Transverse colon (tissue), 4 donors: Measurements from ENCODE around the gene WFS1. TPM values are rescaled to one million over a fixed set of nuclear protein-coding genes. Genes with fewer than 3 reads are reported as not detected.

ENCODE experiments used
- DNase-seq: peaks from one replicate; pipeline ENCODE4 v3.0.0-alpha.2; 2019
- H3K27ac ChIP-seq, 4 donors: fragments of 200-600 bp; sonication (generic); 2 replicates each; pipeline ENCODE4 v1.5.1; 2016 to 2018; ENCODE audit warnings: inconsistent platforms in 4 of 4
- H3K27me3 ChIP-seq: fragments of 200-600 bp; sonication (generic); 2 replicates; pipeline ENCODE4 v1.5.1; 2017; ENCODE audit warnings: inconsistent platforms
- H3K36me3 ChIP-seq, 4 donors: fragments of 200-600 bp; sonication (generic); 2 replicates each; pipeline ENCODE4 v1.5.1; 2017 to 2019; ENCODE audit warnings: inconsistent platforms in 4 of 4
- H3K4me1 ChIP-seq, 4 donors: fragments of 200-600 bp; sonication (generic); 2 replicates each; pipeline ENCODE4 v1.5.1; 2017 to 2020; ENCODE audit warnings: inconsistent platforms in 4 of 4
- H3K4me3 ChIP-seq, 4 donors: fragments of 200-600 bp; sonication (generic); 1 replicate in 1 of 4; 2 replicates in 3 of 4; pipeline versions ENCODE4 v1.5.1 to v1.6.1; 2017 to 2019; ENCODE audit warnings: inconsistent platforms in 4 of 4
- H3K9me3 ChIP-seq, 2 donors: fragments of 200-600 bp; sonication (generic); 2 replicates each; pipeline ENCODE4 v1.5.1; 2017 to 2019; ENCODE audit warnings: inconsistent platforms in 2 of 2
- CTCF ChIP-seq, 5 experiments: fragments of 200-600 bp in 3 of 5; fragments of 450-650 bp in 2 of 5; sonication (generic) in 3 of 5; IDR thresholded peaks; 1 replicate in 2 of 5; 2 replicates in 3 of 5; pipeline ENCODE4 v1.5.1; 2016 to 2017; ENCODE audit warnings: antibody characterized with exemption in 5 of 5, inconsistent platforms in 3 of 5, mild to moderate bottlenecking in 2 of 5, moderate library complexity in 1 of 5
- EP300 ChIP-seq: sonication (generic); formaldehyde crosslinking; IDR thresholded peaks from one replicate; pipeline ENCODE4 v1.6.1; 2017; ENCODE audit warnings: antibody characterized with exemption, low read depth
- POLR2A ChIP-seq: fragments of 450-650 bp; IDR thresholded peaks from one replicate; pipeline ENCODE4 v1.6.1; 2016; ENCODE audit warnings: antibody characterized with exemption, mild to moderate bottlenecking, moderate library complexity
- POLR2AphosphoS5 ChIP-seq, 3 donors: sonication (generic); formaldehyde crosslinking; IDR thresholded peaks; one replicate each; pipeline ENCODE4 v1.6.1; 2016; ENCODE audit warnings: antibody characterized with exemption in 3 of 3
- WGBS, 2 donors: methylation state at CpG; one replicate each; pipeline ENCODE4 v1.1.5; 2018; ENCODE audit warnings: low coverage in 1 of 2; 5-methylcytosine and 5-hydroxymethylcytosine counted together
- in situ Hi-C, 4 donors: fragments of 200-750 bp; cut with MboI; loops; one replicate each; pipeline versions ENCODE4 v1.15.0 to v1.15.1; 2017; ENCODE audit warnings: low sequenced_read_pairs in 3 of 4, low pct_ligation_motif_present in 1 of 4, low pct_unique_long_range_greater_than_20kb in 1 of 4
- intact Hi-C: fragments of 100-400 bp; cut with DNase I; formaldehyde crosslinking; loops from one replicate; pipeline ENCODE4 v1.15.1; 2023; ENCODE audit warnings: low total_unique reads
- total RNA-seq, 4 donors: library from RNA; depleted of rRNA; stranded (reverse); fragments of >200 nt; gene quantifications; one replicate each; pipeline ENCODE4 v1.1.0, GENCODE V29; 2016

WFS1 gene
- total RNA-seq, 4 donors from 2014 or later = 11.5 to 23.5 (median 20.8) TPM

GRCh38 chr4:6298035-6298434 lies 28.4 kb downstream of the WFS1 start:
- Histone ChIP-seq H3K36me3 (peaks cover 0 to 5% (median 0%) of the 10 kb centered on the region in 4 donors), H3K4me1 (no peaks in the 10 kb centered on the region), H3K9me3 (no peaks in the 10 kb centered on the region), H3K27me3 (no peaks in the 10 kb centered on the region), H3K27ac (peak overlapping the region in 2 of 4 donors; percentile 21 to 40), H3K4me3 (no peak overlapping the region)
- peak; percentile 15 for DNase-seq
- TF ChIP-seq EP300 (no peak), POLR2AphosphoS5 (IDR thresholded peaks at IDR 0.05) (no peak), POLR2A (no peak), CTCF (IDR thresholded peaks at IDR 0.05) (no peak)
- in situ Hi-C loops (no loop called here), intact Hi-C loops (no loop called here)
- 72% methylated on average over 13 of the region's 13 CpGs; no CpG with 5 or more reads in 1 of the 2 donors for WGBS, 2 donors

- Histone ChIP-seq H3K9me3 (no peaks in the 10 kb centered on the region), H3K27ac (peak overlapping the region in 2 of 4 donors; percentile 21 to 40), H3K4me1 (no peaks in the 10 kb centered on the region), H3K27me3 (no peaks in the 10 kb centered on the region), H3K36me3 (peaks cover 0 to 5% (median 0%) of the 10 kb centered on the region in 4 donors), H3K4me3 (no peak overlapping the region)
- in situ Hi-C loops = no loop called here
- 75% methylated on average over 6 of the region's 6 CpGs; no CpG with 5 or more reads in 1 of the 2 donors for WGBS, 2 donors
- TF ChIP-seq EP300 (no peak), POLR2A (no peak), POLR2AphosphoS5 (IDR thresholded peaks at IDR 0.05) (no peak), CTCF (IDR thresholded peaks at IDR 0.05) (no peak)
- intact Hi-C loops = no loop called here
- DNase-seq = no peak
These were observed 29.2 kb downstream of the WFS1 start for GRCh38 chr4:6298852-6299251.

- peaks cover 0 to 5% (median 0%) of the 10 kb centered on the region in 4 donors for H3K36me3 ChIP-seq
- in situ Hi-C loops (no loop called here), intact Hi-C loops (no loop called here)
- no peaks in the 10 kb centered on the region for H3K27me3 ChIP-seq
- no peaks in the 10 kb centered on the region for H3K4me1 ChIP-seq
- no peak overlapping the region for H3K27ac ChIP-seq
- 93 to 100% methylated on average over 4 to 12 of the region's 12 CpGs for WGBS, 2 donors
- DNase-seq = no peak
- no peaks in the 10 kb centered on the region for H3K9me3 ChIP-seq
- no peak overlapping the region for H3K4me3 ChIP-seq
- TF ChIP-seq POLR2AphosphoS5 (IDR thresholded peaks at IDR 0.05) = no peak
- TF ChIP-seq EP300 = no peak
These were observed 30.2 kb downstream of the WFS1 start for GRCh38 chr4:6299875-6300274.

- no peak for TF ChIP-seq CTCF (IDR thresholded peaks at IDR 0.05)
- no peak for TF ChIP-seq EP300
- TF ChIP-seq POLR2AphosphoS5 (IDR thresholded peaks at IDR 0.05) = no peak
- no peak for TF ChIP-seq POLR2A
- no peak overlapping the region for H3K27ac ChIP-seq
- H3K4me1 ChIP-seq = no peaks in the 10 kb centered on the region
- 85 to 100% methylated on average over 1 to 11 of the region's 11 CpGs for WGBS, 2 donors
- H3K9me3 ChIP-seq = no peaks in the 10 kb centered on the region
- intact Hi-C loops (no loop called here), in situ Hi-C loops (no loop called here)
- no peak for DNase-seq
- H3K27me3 ChIP-seq = no peaks in the 10 kb centered on the region
- no peak overlapping the region for H3K4me3 ChIP-seq
- H3K36me3 ChIP-seq = peaks cover 0 to 5% (median 0%) of the 10 kb centered on the region in 4 donors
These were observed 30.7 kb downstream of the WFS1 start for GRCh38 chr4:6300359-6300758.
